NCI-H460 (cell line): ENCODE results near the gene NCBP2L. TPM values are rescaled to one million over a fixed set of nuclear protein-coding genes. Genes with fewer than 3 reads are reported as not detected.

Experiments
- DNase-seq: peaks from one replicate; pipeline ENCODE4 v3.0.0-alpha.2; 2016; ENCODE audit warnings: low read depth; ENCODE audit errors: extremely low read depth
- polyA plus RNA-seq: library from polyadenylated mRNA; depleted of rRNA; stranded (reverse); fragments of >200 nt; gene quantifications from 2 replicates; pipeline ENCODE4 v1.2.3, GENCODE V29; 2014; cell fraction: nucleus; rRNA removed
- total RNA-seq: library from RNA; depleted of rRNA; stranded (reverse); fragments of >200 nt; shearing (Covaris generic); gene quantifications from 2 replicates; pipeline ENCODE4 v1.2.3, GENCODE V29; 2014; rRNA removed

The NCBP2L gene
- not detected in 2 replicates for total RNA-seq
- polyA plus RNA-seq: not detected in 2 replicates

GRCh38 chrX:107777536-107777832, at the start of gene NCBP2L:
Gene NCBP2L (plus strand): TSS chrX:107777733. CDS start chrX:107794221, 16,488 bp downstream.
- DNase-seq: no peak

GRCh38 chrX:107728371-107729099, 49.0 kb upstream of the NCBP2L start:
- DNase-seq: no peak

DNA sequence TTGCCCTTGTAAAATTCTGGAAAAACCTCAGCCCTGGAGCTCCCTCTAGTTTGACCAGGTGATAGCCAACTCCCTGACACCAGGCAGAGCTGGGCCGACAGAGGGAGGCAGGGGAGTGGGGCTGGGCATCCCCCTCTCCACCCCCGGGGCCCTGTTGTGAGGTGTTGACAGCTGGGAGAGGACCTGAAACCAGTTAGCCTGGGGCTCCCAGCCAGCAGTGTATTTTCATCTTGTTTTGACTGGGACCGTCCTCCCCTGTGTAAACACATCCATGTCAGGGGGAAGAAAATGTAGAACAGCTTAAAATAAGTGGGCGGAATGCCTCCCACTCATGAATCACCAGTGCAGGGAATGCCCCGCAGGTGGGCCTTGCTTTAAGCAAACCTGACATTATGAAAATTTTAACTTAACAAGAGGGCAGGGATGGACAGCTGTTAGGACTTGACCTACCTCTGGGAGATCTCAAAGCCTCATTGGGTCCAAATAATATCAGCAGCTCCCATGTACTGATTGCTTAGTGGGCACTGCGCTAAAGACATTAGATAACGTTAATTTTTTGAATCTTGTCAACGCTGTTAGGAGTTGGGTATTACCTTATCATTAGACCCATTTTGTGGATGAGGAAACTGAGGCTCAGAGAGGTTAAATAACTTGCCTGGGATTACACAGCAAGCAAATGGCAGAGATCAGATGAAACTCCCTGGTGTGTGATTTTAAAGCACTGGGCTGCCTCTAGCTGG, 47.8 kb upstream of the NCBP2L start:
- no peak for DNase-seq

DNA sequence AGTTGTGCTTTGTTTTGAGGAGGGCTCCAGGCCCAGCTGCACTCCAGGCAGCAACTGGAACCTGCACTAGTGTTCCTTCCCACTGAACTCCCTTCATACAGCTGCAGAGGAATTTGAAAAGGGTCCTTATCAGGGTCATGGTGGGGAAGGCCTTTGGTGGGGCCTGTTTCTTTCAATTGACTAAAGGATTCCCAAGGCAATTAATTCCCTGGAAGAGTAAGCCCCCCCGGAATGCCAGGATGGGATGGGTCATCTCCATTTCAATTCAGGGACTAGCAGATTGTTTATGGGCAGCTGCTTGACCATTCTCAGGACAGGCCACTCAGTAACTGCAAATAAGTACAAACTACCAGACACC, 47.3 kb upstream of the NCBP2L start:
- DNase-seq: no peak

DNA sequence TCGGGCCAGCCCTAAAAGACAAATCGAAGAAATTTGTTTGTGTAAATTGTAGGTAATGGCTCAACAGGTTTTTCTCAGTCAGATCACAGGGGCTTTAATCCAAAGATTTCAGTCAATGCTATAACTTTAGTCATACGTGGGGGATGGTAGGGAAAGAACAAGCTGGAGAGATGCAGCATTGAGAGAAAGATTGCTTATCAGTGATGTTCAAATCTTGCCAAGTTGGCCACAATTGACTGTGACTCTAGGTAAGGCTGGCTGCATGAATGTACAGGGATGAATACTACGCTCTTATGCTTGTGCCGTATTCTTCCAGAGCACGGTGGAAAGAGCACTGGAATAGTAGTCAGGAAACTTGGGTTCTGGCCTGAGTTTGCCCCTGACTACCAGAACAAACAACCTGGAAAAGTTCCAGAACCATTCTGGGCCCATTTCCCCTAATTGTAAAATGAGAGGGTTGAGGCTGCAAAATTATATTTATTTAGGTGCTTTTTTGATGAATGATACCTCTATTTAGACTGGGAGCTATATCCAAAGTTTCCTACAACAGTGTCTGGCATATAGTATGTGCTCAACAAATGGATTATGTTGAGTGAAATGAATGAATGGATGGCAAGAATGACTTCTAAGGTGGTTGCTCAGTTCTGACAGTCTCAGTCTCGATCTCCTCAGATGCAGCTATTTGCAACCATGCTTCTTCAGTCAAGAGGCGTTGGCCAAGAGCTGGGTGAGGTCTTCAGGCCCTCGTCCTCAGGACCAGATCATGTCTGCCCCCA, 46.4 kb upstream of the NCBP2L start:
- no peak for DNase-seq

DNA sequence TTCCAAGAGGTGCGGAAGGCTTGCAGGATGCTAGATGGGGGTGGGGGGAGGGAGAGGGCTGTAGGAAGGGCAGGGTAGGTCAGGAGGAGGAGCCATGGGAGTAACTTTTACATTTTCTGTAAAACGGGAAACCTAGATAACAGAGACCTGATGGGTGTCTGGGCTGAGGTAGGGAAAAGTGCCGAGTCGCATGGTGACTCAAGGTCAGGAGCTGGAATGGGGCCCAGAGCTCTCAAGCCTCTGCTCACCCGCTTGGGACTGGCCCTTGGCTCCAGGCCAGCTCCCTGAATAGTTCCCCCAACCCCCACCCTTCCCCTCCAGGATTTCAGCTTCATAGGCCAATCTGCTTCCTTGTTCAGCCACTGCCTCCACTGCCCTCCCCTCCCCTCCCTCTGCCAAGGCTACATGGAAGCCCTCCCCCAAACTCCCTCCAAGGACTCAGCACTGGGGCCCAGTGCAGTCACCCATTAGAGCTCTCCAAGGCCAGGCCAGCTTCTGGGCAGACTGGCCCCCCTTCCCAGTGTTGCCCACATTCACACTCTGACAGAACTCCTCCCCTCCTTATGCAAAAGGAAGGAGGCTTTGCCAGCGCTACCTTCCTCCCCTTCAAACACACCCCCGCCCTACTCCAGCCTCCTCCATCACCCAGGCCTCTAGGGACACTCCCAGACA, 45.6 kb upstream of the NCBP2L start:
- no peak for DNase-seq

GRCh38 chrX:107733686-107734085, 43.8 kb upstream of the NCBP2L start:
- DNase-seq: no peak

GRCh38 chrX:107734646-107735045, 42.9 kb upstream of the NCBP2L start:
- DNase-seq: no peak

GRCh38 chrX:107736781-107737531, 40.6 kb upstream of the NCBP2L start:
- no peak for DNase-seq

DNA sequence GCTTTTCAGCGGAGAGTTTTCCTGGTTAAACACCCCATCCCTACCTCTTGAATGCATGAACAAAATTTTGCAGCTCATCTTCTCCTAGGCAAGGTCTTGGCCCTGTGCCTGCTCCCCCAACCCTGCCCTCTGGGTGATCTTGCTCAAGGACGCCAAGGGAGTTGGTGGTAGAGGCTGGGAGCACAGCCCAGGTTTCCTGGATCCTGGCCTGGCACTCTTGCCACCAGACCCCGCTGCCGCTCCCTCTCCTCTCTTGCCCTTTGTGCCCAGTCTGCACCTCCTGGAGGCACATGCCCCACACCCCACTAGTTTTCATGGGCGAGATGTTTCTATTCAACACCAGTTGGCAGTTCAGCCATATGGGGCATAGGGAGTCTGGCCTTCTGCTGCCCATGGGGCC, 39.3 kb upstream of the NCBP2L start:
- DNase-seq: no peak

GRCh38 chrX:107738768-107739167, 38.8 kb upstream of the NCBP2L start:
- no peak for DNase-seq

GRCh38 chrX:107739541-107739940, 38.0 kb upstream of the NCBP2L start:
- DNase-seq: no peak

- no peak for DNase-seq
Measured at GRCh38 chrX:107741404-107741790, 36.1 kb upstream of the NCBP2L start.

DNA sequence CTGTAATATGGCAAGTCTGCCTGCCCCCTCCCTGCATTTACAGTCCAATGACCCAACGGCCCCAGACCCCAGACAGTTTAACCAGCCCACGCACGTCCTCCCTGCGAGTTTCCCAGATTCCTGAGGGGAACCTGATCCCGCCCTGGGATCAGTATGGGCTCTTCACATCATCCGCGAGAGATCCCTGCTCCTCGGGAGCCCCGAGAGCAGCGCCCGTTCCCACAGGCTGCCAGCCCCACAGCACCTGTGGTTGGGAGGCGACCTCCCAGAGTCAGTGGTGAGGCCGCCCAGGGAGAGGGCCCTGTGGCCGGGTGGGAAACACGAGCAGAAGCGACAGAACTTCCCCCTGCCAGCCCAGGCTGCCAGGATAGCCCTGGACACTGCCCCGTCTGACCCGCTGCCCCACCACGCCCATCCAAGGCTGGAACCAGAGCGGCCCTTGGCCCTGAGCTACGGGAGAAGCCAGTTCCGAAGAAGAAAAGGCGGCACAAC, 34.8 kb upstream of the NCBP2L start:
- DNase-seq: no peak

DNA sequence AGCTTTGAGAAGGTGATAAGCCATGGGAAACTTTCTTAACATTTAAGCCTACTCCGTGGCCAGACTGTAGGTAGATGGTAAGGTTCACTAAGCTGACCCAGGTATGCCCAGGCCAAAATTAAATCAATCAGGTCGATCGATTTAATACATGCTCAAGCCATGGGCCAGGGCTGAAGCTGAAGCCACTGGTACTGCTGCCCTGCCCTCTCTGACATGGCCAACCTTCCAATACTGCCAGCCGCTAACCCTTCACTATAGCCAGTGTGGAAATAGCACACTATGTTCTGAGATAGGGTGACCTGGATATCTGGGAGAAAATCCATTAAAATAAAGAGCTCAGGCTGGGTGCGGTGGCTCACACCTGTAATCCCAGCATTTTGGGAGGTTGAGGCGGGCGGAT, 33.5 kb upstream of the NCBP2L start:
- DNase-seq: no peak

DNA sequence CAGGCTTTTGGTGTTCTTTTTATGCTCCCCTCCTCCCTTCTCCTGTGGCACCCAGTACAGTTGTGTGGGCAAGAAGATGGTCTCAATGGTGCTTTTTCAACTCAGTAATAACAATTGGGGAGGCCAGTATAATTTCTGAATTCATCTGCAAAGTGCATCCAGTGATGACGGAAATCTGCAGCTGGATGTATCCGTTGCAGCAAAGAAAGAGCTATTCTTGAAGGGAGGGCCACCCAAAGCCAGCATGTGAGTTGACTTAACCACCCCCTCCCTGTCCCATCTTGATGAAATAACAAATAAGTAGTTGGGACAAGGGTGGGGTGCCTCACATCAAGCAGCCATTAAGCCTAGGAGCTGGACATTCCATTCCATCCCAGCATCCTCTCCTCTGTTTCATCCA, 32.7 kb upstream of the NCBP2L start:
- no peak for DNase-seq

- no peak for DNase-seq
Measured at GRCh38 chrX:107747596-107748161, 29.9 kb upstream of the NCBP2L start.

GRCh38 chrX:107748506-107748905, 29.0 kb upstream of the NCBP2L start:
- DNase-seq: no peak

DNA sequence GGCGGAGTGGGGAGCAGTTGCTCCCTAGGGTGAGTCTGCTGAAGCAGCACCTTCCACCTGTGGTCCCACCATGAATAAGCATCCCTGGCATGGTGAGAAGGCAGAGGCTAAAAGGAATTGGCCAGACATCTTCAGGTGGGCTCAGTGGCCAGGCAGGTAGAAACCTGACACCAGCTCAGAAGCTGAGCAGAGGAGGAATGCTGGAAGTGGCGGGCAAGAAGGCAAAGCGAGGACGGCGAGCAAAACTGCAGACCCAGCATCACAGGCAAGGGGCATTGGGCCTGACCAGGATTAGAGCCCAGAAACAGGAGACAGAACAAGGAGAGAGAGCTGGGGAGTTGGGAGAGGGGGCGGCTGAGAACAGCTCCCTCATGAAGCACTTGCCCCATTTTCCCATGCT, 27.3 kb upstream of the NCBP2L start:
- DNase-seq: no peak
